SH-SY5Y (cell line): ENCODE results near the gene PLXDC2.

Experiments
- GATA2 ChIP-seq: IDR thresholded peaks from 2 replicates; pipeline ENCODE4 v1.6.1; 2011; ENCODE audit warnings: mild to moderate bottlenecking, low read depth, low read length
- GATA3 ChIP-seq: IDR thresholded peaks from 2 replicates; pipeline ENCODE4 v1.6.1; 2011; ENCODE audit warnings: low read depth, mild to moderate bottlenecking, low read length, moderate library complexity

Gene PLXDC2

DNA sequence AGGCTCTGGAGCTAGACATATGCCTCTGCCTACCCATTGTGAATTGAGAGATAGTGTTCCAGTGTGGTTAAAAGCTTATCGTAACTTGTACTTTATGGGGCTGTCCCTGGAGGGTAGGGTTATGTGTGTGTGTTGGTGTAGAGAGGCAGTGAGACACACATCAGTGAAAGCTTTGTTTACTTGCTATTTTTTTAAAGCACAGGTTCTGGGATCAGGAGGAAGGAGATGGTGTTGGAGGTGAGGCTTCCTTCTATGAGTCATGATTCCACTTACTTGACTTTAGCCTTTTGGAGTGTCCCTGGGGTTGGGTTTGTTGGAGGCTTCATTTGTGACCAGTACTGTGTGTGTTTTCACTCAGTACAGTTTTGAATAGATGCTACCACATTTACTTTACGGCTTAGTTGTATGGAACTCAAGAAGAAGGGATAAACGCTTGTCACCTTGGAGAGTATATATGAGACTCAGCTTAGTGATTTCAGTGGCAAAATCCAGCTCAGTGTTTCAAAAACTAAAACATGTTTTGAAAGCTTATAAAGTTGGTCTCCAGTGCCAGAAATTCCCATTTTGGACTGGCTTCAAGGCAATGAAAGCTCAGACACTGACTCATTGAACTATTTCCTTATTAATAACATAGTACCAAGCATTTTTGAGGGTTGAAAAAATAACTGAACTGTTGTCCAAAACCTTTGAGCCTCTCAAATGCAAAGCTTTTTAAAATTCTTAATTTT is 106.2 kb downstream of the PLXDC2 start:
- TF ChIP-seq GATA2 = no peak
- TF ChIP-seq GATA3 = no peak

DNA sequence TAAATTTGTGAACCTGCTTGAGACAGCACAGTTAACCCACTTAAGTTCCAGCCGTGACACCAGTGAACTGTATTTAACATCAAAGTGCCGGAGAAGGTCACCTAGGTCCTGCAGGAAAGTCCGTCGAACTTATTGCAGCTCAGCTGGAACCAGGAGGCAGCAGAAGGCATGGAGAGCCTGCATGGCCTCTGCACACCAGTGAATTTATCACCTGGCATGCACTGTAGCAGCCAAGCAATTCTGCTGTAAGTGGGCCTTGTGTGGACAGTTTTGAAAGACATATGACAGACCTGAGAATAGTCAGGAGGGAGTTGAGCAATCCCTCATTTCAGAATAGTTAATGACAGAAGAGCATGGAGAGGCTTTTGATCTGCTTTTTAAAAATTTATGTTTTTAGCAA is 108.8 kb downstream of the PLXDC2 start:
- TF ChIP-seq GATA3 (no peak), GATA2 (no peak)

DNA sequence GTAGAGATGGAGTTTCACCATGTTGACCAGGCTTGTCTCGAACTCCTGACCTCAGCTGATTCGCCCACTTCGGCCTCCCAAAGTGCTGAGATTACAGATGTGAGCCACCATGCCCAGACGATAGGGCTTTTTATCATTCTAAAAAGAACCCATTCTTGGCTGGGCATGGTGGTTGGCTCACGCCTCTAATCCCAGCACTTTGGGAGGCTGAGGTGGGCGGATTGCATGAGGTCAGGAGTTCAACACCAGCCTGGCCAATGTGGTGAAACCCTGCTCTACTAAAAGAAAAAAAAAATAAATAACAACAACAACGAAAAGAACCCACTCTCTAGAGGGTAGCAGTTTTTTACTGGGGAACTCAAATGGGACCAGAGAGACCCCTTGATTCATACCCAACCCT is 112.7 kb downstream of the PLXDC2 start:
- TF ChIP-seq GATA2 (no peak), GATA3 (no peak)

DNA sequence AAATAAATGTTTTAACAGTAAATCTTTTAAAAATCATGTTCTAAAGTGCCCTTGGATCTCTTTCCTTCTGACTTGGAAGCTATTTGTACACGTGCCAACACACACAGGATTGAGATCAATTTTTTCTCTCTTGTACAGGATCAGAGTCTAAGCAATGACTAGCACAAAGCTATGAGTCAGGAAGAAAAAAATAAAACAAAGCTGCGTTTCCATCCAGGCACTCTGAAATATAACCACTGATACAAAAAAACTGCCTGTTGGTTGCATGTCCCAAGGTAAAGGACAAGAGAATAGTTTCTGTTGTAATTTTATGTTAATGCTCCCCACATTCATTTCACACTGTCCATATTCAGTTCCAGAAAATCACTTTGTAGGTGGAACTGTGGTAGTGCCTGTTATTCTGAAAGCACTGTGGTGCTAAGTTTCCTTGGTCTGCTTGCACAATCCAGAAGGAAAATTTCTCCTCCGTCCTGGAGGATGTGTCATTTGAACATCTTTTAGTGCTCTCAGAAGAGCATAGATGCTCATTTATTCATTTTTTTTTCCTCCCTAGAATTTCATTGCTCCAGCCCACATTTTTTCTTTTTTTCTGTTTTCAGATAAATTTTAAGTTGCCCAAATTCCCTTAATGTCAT is 113.4 kb downstream of the PLXDC2 start:
- TF ChIP-seq GATA3 = no peak
- TF ChIP-seq GATA2 = no peak

DNA sequence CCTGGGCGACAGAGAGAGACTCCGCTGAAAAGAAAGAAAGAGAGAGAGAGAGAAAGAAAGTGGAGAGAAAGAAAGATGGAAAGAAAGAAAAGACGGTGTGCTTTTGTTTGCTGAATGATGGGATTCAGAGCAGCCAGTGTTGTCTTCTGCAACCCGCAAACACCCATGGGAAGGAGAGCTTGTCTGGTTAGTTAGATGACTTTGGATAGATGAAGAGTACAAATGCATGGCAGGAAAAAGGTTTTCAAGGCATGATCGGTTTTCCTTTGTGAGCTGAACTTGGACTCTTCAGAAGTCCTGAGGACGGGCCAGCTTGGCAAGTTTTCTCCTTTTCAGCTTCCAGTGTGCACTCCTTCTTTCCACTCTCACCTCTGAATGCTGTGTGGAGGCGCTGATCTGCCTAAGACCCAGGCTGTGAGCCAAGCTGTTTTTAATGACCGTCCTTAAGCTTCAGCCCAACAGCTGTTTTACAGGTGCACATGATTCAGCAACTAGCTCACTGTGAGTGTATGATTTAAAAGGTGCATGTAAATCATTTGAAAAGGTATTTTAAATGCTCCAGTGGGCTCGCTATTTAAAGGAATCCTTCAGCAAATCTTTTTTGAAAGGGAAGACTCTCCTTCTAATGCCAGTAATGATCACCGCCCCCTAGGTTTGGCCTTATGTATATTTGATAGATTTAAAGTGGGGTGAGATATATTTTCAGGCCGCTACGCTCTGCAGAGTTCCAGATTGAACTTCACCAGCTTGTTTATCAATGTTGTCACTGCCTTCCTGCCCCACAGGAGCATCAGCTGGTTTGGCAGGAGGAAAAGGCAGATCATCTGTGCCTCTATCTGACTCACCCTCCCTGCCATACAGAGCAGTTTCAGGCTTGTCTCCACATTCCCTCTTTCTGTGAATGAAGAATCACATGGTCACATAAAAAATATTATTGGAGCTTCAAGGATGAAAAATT is 115.0 kb downstream of the PLXDC2 start:
- TF ChIP-seq GATA2 (no peak), GATA3 (no peak)

DNA sequence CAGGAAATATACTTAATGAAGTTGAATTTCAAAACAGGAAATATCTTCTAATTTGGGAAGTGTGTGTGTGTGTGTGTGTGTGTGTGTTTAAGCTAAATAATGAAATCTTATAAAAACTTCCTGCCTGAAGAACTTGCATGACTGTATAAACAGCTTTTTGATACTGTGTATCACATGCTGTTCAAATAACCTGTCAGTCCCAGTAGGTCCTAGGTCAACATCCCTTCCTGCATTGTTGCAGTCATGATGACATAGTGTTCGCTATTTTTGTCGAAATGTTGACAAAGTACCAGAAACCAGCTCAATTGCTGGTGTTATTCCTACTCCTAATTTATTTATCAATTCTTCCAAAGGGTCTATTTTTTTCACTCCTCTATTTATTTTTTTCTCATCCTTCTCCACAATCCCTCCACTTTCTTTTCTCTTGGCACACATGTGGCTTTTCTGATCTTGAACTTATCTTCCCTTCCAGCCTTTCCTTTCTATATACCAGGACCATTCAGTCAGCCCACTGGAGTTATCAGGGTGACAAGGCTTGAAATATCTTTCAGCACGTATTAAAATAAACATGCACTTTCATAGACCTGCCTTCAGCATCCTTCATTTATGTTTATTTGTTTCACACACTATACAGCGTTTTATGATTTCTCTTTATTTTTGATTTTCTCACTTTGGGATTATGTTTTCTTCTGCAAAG is 115.8 kb downstream of the PLXDC2 start:
- no peak for TF ChIP-seq GATA2
- no peak for TF ChIP-seq GATA3

DNA sequence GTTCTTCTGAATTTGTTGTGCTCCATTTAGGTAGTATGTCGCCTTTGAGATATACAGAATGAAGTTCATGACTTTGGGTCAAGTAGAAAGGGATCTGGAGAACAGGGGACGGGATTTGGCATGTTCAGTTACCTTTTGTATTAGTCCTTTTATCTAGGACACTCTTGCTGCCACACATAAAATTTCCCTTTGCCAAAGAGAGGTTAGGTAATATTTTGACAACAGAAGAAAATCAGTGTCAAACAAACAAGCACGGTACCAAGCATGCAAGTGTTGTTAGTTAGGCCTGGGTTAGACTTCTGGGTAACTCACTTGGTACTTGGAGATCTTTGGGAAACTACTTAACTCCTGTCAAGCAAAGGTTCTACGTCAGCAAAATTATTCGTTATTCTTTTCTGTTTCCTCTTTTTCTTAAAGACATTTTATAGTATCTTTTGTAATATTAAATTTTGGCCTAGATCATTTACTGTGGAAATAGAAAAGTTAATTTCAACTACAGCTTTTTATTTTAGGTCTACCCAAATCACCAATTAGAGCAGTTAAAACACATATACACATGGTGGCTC is 116.7 kb downstream of the PLXDC2 start:
- no peak for TF ChIP-seq GATA3
- TF ChIP-seq GATA2 = no peak

DNA sequence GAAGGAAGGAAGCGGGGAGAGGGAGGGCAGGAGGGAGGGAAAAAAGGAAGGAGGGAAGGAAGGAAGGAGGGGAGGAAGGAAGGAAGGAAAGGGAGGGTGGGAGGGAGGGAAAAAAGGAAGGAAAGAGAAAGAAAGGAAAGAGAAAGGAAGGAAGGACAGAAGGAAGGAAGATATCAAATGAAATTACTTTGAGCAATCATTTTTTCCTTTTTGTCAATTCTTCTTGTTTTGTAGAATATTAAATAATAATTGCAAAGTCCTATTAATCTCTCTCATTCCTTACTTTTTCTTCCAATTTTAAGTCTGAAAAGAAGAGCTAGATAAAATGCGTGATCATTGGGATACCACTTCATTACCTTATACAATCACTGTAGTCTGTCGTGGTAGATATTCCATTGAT is 117.5 kb downstream of the PLXDC2 start:
- no peak for TF ChIP-seq GATA2
- no peak for TF ChIP-seq GATA3

DNA sequence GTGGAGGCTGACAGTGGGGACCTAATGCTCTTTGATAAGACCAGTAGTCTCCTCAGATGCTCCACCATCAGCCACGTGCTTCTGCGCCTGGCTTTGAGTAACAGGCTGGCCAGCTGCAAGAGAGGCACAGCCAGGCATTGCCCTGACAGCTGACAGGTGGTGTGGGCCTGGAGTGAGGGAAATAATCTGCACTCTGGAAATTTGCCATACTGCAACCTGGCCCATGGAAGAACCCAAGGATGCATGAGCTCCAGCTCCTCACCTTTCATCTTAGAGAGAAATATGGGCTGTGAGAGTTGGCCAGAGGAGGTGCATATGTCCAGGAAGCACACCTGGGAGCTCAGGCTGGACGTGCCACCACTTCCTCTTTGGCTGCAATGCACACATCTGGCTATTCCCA is 118.9 kb downstream of the PLXDC2 start:
- TF ChIP-seq GATA2 (no peak), GATA3 (no peak)

DNA sequence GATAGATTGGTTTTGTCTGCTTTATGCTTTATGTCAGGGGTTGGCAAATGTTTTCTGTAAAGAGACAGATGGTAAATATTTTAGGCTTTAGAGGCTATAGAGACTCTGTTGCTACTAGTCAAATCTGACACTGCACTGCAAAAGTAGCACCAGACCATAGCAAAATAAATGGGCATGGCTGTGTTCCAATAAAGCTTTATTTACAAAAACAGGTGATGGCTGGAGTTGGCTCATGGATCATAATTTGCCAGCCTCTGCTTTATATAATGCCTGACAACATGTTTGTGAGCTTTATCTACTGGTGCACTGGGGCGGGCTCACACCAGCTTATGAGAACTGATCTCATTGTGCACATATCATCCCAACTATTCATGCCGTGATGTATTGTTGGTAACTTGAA is 120.1 kb downstream of the PLXDC2 start:
- TF ChIP-seq GATA2 (no peak), GATA3 (no peak)

DNA sequence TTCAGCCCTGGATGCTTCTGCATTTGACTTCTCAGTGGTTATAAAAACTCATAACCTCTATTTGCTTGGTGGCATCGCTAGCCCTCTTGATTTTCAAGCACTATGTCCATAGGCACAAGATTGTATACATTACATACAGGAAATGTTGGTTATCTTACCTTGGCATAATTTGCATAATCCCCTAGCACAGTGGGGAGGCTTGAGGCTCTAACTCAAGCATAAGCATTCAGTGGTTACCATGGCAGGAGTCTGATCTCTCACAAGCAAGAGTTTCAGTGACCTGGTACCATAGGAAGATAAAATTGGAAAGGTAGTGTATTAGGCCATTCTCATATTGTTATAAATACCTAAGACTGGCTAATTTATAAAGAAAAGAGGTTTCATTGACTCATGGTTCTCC is 121.8 kb downstream of the PLXDC2 start:
- TF ChIP-seq GATA2 = no peak
- no peak for TF ChIP-seq GATA3

DNA sequence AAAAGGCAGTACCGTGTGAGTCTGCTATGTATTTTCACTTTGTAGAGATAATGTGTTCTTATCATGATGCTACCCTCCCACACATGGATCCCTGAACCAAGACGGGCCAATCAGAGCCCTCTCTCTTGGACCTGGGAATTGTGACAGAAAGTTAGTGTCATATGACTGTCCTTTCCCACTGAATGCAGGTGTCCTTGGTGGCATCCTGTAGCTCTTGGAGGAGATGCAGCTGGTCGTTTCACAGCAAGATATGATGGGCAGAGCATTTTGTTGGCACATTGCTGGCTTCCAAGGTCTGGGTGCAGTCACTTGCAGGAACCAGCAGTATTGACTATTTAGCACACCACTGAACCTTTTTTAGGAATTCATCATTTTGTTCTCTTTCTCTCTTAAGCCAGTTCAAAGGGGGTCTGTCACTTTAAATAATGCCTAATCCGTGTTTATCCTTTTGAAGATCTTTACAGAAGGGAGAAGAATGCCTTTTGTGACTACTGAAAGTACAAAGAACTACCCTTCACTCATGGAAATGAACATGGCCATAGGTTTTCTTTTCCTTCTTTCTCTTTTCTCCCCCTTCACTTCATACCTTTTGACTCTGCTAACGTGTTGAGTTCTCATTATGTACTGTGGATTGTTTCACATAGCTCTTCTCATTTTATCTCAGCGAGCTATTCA is 125.1 kb downstream of the PLXDC2 start:
- TF ChIP-seq GATA2 = no peak
- no peak for TF ChIP-seq GATA3
